ENCODE measurements around the gene AKR1B15. TPM values are rescaled to one million over a fixed set of nuclear protein-coding genes. Genes with fewer than 3 reads are reported as not detected.

Gene AKR1B15
- polyA plus RNA-seq, 1 donor (not counting 4 experiments of a cell fraction or from before 2014, with no cell fraction given) = 0.28 TPM

DNA sequence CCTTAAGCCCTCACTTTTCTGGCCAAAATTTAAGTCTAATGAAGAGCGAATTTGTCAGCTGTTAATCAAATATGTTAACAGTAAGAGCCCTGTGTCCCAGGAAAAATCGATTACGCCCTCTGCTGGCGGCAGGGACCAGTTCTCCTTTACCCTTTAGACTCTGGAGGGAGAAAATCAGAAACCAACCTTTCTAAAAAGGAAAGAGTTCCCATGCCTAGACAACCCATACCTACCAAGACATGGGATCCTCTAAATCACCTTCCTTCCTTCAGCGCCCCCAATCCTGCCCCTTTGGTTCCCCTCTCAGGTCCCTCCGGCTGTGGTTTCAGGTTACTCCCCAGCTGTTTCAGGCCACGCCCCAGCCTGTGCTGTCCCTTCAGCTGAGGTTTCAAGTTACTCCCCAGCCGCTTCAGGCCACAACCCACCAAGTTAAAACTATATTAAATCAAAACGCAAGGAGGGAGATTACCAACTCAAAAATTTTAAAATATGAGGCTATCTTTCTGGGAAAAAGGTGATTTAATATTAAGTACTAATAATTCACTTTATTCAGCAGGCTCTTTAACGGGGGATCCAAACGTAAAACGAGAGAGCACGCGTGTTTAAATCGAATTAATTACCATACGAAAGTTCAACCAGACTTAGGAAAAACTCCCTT is 1.4 kb upstream of the AKR1B15 start:
- peak overlapping the region in 2 of 3 experiments; percentile 33 to 61 for H3K4me3 ChIP-seq (ENCODE audit: control insufficient read depth in 2 of 3, extremely low read depth in 1 of 3, insufficient read depth in 2 of 3, low read depth in 1 of 3, low read length in 3 of 3)
- peak overlapping the region; percentile 84 for H3K4me2 ChIP-seq (ENCODE audit: control insufficient read depth, extremely low read depth, insufficient read depth, low read depth, low read length)
- dilution Hi-C loops (cut with MboI; ENCODE audit: extremely low pct_ligation_motif_present, low sequenced_read_pairs) = no loop called here
- H3K9me3 ChIP-seq (ENCODE audit: control insufficient read depth, low read depth, low read length) = no peaks in the 10 kb centered on the region
- FAIRE-seq = peak; percentile 67
- no peak for DNase-seq (ENCODE audit: low read depth, low spot score)
- H4K20me1 ChIP-seq (ENCODE audit: control insufficient read depth, extremely low read depth, insufficient read depth, low read length) = no peaks in the 10 kb centered on the region
- peak overlapping the region; percentile 47 for H3K27ac ChIP-seq (ENCODE audit: control insufficient read depth, insufficient read depth, low read length)
- peaks cover 20% of the 10 kb centered on the region for H3K4me1 ChIP-seq (ENCODE audit: control insufficient read depth, extremely low read depth, insufficient read depth, low read length)
- H3K9ac ChIP-seq (ENCODE audit: control insufficient read depth, extremely low read depth, insufficient read depth, low read length) = peak overlapping the region; percentile 57
- no peak for TF ChIP-seq EZH2 (IDR thresholded peaks at IDR 0.05; ENCODE audit: low read length)
- TF ChIP-seq, protein P1, sequence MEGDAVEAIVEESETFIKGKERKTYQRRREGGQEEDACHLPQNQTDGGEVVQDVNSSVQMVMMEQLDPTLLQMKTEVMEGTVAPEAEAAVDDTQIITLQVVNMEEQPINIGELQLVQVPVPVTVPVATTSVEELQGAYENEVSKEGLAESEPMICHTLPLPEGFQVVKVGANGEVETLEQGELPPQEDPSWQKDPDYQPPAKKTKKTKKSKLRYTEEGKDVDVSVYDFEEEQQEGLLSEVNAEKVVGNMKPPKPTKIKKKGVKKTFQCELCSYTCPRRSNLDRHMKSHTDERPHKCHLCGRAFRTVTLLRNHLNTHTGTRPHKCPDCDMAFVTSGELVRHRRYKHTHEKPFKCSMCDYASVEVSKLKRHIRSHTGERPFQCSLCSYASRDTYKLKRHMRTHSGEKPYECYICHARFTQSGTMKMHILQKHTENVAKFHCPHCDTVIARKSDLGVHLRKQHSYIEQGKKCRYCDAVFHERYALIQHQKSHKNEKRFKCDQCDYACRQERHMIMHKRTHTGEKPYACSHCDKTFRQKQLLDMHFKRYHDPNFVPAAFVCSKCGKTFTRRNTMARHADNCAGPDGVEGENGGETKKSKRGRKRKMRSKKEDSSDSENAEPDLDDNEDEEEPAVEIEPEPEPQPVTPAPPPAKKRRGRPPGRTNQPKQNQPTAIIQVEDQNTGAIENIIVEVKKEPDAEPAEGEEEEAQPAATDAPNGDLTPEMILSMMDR (optimal IDR thresholded peaks at IDR 0.05 in 1 of 3, IDR thresholded peaks at IDR 0.05 in 1 of 3, conservative IDR thresholded peaks at IDR 0.05 in 1 of 3; ENCODE audit: extremely low read depth in 1 of 3, insufficient read depth in 2 of 3, low read length in 3 of 3) = peak; percentile 73 to 91 (median 75)
- H3K36me3 ChIP-seq (ENCODE audit: control insufficient read depth in 2 of 2, extremely low read depth in 1 of 2, insufficient read depth in 2 of 2, low read length in 2 of 2) = no peaks in the 10 kb centered on the region
- no peaks in the 10 kb centered on the region for H3K9me1 ChIP-seq (ENCODE audit: control insufficient read depth, extremely low read depth, insufficient read depth, low read length)
- no peaks in the 10 kb centered on the region for H3K79me2 ChIP-seq (ENCODE audit: control insufficient read depth, insufficient read depth, low read length)
- H3K27me3 ChIP-seq (ENCODE audit: control insufficient read depth, extremely low read depth, insufficient read depth, low read length) = no peaks in the 10 kb centered on the region
- H2AFZ ChIP-seq (ENCODE audit: control insufficient read depth, low read length) = peak overlapping the region; percentile 83

DNA sequence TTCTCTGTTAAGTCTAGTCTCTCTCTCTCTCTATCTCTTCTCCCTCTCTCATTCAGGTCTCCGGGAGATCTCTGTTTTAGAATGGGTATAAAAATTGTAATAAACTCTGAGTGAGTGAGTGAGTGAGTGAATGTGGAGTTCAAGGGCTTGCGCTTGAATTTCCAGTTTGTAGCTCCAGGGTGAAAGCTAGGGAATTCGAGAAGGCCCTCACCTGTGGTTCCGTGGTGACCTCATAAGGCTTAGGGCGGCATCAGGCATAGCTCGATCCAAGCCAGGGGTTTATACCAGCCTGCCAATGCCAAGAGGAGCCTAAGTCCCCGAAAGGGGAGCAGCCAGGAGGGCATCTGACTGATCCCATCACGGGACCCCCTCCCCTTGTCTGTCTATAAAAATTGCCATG is 456 bp downstream of the AKR1B15 start:
- TF ChIP-seq, protein P1 (optimal IDR thresholded peaks at IDR 0.05 in 1 of 3, IDR thresholded peaks at IDR 0.05 in 1 of 3, conservative IDR thresholded peaks at IDR 0.05 in 1 of 3; ENCODE audit: extremely low read depth in 1 of 3, insufficient read depth in 2 of 3, low read length in 3 of 3) = no peak
- no peak for TF ChIP-seq EZH2 (IDR thresholded peaks at IDR 0.05; ENCODE audit: low read length)
- peaks cover 20% of the 10 kb centered on the region for H3K4me1 ChIP-seq (ENCODE audit: control insufficient read depth, extremely low read depth, insufficient read depth, low read length)
- H2AFZ ChIP-seq (ENCODE audit: control insufficient read depth, low read length) = peak overlapping the region; percentile 49
- no peak for FAIRE-seq
- H3K9ac ChIP-seq (ENCODE audit: control insufficient read depth, extremely low read depth, insufficient read depth, low read length) = no peak overlapping the region
- H3K9me3 ChIP-seq (ENCODE audit: control insufficient read depth, low read depth, low read length) = no peaks in the 10 kb centered on the region
- H3K4me2 ChIP-seq (ENCODE audit: control insufficient read depth, extremely low read depth, insufficient read depth, low read depth, low read length) = peak overlapping the region; percentile 57
- H3K79me2 ChIP-seq (ENCODE audit: control insufficient read depth, insufficient read depth, low read length) = no peaks in the 10 kb centered on the region
- H3K27ac ChIP-seq (ENCODE audit: control insufficient read depth, insufficient read depth, low read length) = no peak overlapping the region
- no peak overlapping the region for H3K4me3 ChIP-seq (ENCODE audit: control insufficient read depth in 2 of 3, extremely low read depth in 1 of 3, insufficient read depth in 2 of 3, low read depth in 1 of 3, low read length in 3 of 3)
- DNase-seq (ENCODE audit: low read depth, low spot score) = no peak
- H4K20me1 ChIP-seq (ENCODE audit: control insufficient read depth, extremely low read depth, insufficient read depth, low read length) = no peaks in the 10 kb centered on the region
- dilution Hi-C loops (cut with MboI; ENCODE audit: extremely low pct_ligation_motif_present, low sequenced_read_pairs) = no loop called here
- no peaks in the 10 kb centered on the region for H3K27me3 ChIP-seq (ENCODE audit: control insufficient read depth, extremely low read depth, insufficient read depth, low read length)
- no peaks in the 10 kb centered on the region for H3K36me3 ChIP-seq (ENCODE audit: control insufficient read depth in 2 of 2, extremely low read depth in 1 of 2, insufficient read depth in 2 of 2, low read length in 2 of 2)
- H3K9me1 ChIP-seq (ENCODE audit: control insufficient read depth, extremely low read depth, insufficient read depth, low read length) = no peaks in the 10 kb centered on the region

Measured in keratinocyte (primary cell).